HepG2 (cell line): ENCODE measurements around the gene XRCC3. TPM values are rescaled to one million over a fixed set of nuclear protein-coding genes. Genes with fewer than 3 reads are reported as not detected.

Experiments used
- ATAC-seq: fragments of 200-7000 bp; cut with Tn5 transposase; 3 replicates; pipeline ENCODE4 v1.9.1; 2020; ENCODE audit warnings: mild to moderate bottlenecking, moderate library complexity
- BruUV-seq: library from RNA; stranded (reverse); fragments of 400-500 nt; replicated peaks from 2 replicates; lab custom pipeline; 2021; lab: Mats Ljungman, UMichigan
- CTCF ChIA-PET: fragments of 300-600 bp; formaldehyde crosslinking; extraction: SDS; loops from one replicate; lab custom pipeline; 2021; ENCODE audit warnings: low total read pairs, inconsistent platforms, low intra/inter-chr PET ratio; lab: Yijun Ruan, JAX
- POLR2A ChIA-PET: fragments of 350-600 bp; sonication (Branson Sonifier 250); formaldehyde crosslinking; loops from one replicate; lab custom pipeline; 2020; ENCODE audit warnings: antibody characterized with exemption, inconsistent platforms; lab: Yijun Ruan, JAX
- DNase-seq: peaks from one replicate; pipeline ENCODE4 v3.0.0-alpha.2; 2015; ENCODE audit warnings: low spot score
- FAIRE-seq: peaks from 3 replicates; lab custom pipeline; 2011; peaks lifted over from hg19 to GRCh38; lab: Jason Lieb, UNC
- H2AFZ ChIP-seq: one replicate; pipeline ENCODE4 v1.6.1; 2011; ENCODE audit warnings: low read length, inconsistent platforms
- H3K27ac ChIP-seq: fragments of 300-600 bp; 3 replicates; pipeline ENCODE4 v1.8.0; 2011; ENCODE audit warnings: mixed run types, mild to moderate bottlenecking, mixed read lengths, low read length, inconsistent platforms; ENCODE audit not compliant: insufficient read depth; ENCODE audit errors: extremely low read length
- H3K27me3 ChIP-seq, 2 experiments: fragments of 200-600 bp in 1 of 2; 2 replicates in 1 of 2; 3 replicates in 1 of 2; pipeline versions ENCODE4 v1.6.0 to v1.8.0; 2011; ENCODE audit warnings: low read length in 2 of 2, mild to moderate bottlenecking in 2 of 2, moderate library complexity in 2 of 2, inconsistent platforms in 1 of 2; ENCODE audit not compliant: insufficient read depth in 2 of 2, control insufficient read depth in 1 of 2
- H3K36me3 ChIP-seq, 2 experiments: fragments of 200-600 bp in 1 of 2; replicated peaks in 1 of 2; 2 replicates in 1 of 2; 3 replicates in 1 of 2; pipeline versions ENCODE4 v1.5.1 to v1.8.0; 2011; ENCODE audit warnings: low read length in 2 of 2, inconsistent platforms in 1 of 2; ENCODE audit not compliant: insufficient read depth in 2 of 2, control insufficient read depth in 1 of 2
- H3K4me1 ChIP-seq: 2 replicates; pipeline ENCODE4 v1.5.1; 2012; ENCODE audit warnings: low read length, inconsistent platforms; ENCODE audit not compliant: insufficient read depth
- H3K4me2 ChIP-seq: 2 replicates; pipeline ENCODE4 v1.6.0; 2011; ENCODE audit warnings: low read depth, low read length, inconsistent platforms
- H3K4me3 ChIP-seq, 3 experiments: fragments of 200-600 bp in 1 of 3; sonication (generic), shearing (Covaris generic) in 1 of 3; replicated peaks in 1 of 3; 2 replicates each; pipeline ENCODE4 v1.5.1; 2011 to 2016; ENCODE audit warnings: low read length in 3 of 3, inconsistent platforms in 2 of 3, low read depth in 2 of 3, mild to moderate bottlenecking in 2 of 3, control low read depth in 1 of 3, mixed read lengths in 1 of 3; ENCODE audit not compliant: insufficient read depth in 1 of 3
- H3K79me2 ChIP-seq: one replicate; pipeline ENCODE4 v1.6.1; 2011; ENCODE audit warnings: low read length, inconsistent platforms; ENCODE audit not compliant: insufficient read depth
- H3K9ac ChIP-seq: 2 replicates; pipeline ENCODE4 v1.6.0; 2011; ENCODE audit warnings: mild to moderate bottlenecking, low read depth, low read length, inconsistent platforms; ENCODE audit not compliant: insufficient read depth
- H3K9me3 ChIP-seq: 2 replicates; pipeline ENCODE4 v1.5.1; 2012; ENCODE audit warnings: mild to moderate bottlenecking, low read length
- H4K20me1 ChIP-seq: 2 replicates; pipeline ENCODE4 v1.6.0; 2011; ENCODE audit warnings: inconsistent platforms, mild to moderate bottlenecking, low read length, moderate library complexity; ENCODE audit not compliant: insufficient read depth
- MAFK ChIP-seq, 2 experiments: IDR thresholded peaks in 1 of 2; conservative IDR thresholded peaks in 1 of 2; 2 replicates each; pipeline ENCODE4 v1.6.1; 2011; ENCODE audit warnings: improper control_type of control experiment in 2 of 2, low read length in 2 of 2
- MXD4 ChIP-seq: IDR thresholded peaks from 2 replicates; pipeline ENCODE4 v1.6.1; 2016; ENCODE audit warnings: mild to moderate bottlenecking, missing biosample characterization, missing genetic modification reagents
- NCOA1 ChIP-seq: sonication (generic); formaldehyde crosslinking; IDR thresholded peaks from 2 replicates; pipeline ENCODE4 v1.9.0; 2021; ENCODE audit warnings: missing genetic modification reagents
- SKI ChIP-seq: fragments of 450-650 bp; IDR thresholded peaks from one replicate; pipeline ENCODE4 v1.6.1; 2018; ENCODE audit warnings: mild to moderate bottlenecking; ENCODE audit not compliant: partially characterized antibody
- ZNF329 ChIP-seq: sonication (generic); formaldehyde crosslinking; IDR thresholded peaks from 2 replicates; pipeline ENCODE4 v1.9.0; 2021; ENCODE audit warnings: low read depth, mild to moderate bottlenecking, missing genetic modification reagents
- ZNF331 ChIP-seq: sonication (generic); formaldehyde crosslinking; IDR thresholded peaks from 2 replicates; pipeline ENCODE4 v1.4.0; 2020; ENCODE audit warnings: missing genetic modification reagents
- ZNF33B ChIP-seq: sonication (generic); formaldehyde crosslinking; IDR thresholded peaks from 2 replicates; pipeline ENCODE4 v1.5.1; 2020; ENCODE audit warnings: mild to moderate bottlenecking, missing genetic modification reagents
- ZNF451 ChIP-seq: sonication (generic); formaldehyde crosslinking; IDR thresholded peaks from 2 replicates; pipeline ENCODE4 v1.5.0; 2020; ENCODE audit warnings: mild to moderate bottlenecking, missing genetic modification reagents
- ZNF792 ChIP-seq: IDR thresholded peaks from 2 replicates; pipeline ENCODE4 v1.6.1; 2016
- WGBS: methylation state at CpG from one replicate; pipeline ENCODE4 v1.1.6; 2017; ENCODE audit warnings: low lambda C conversion rate; 5-methylcytosine and 5-hydroxymethylcytosine counted together
- in situ Hi-C: cut with HindIII; loops from 2 replicates; pipeline ENCODE4 v1.10.0; 2017; ENCODE audit warnings: low pct_unique_long_range_greater_than_20kb; ENCODE audit not compliant: extremely low pct_ligation_motif_present
- intact Hi-C: fragments of 100-400 bp; cut with micrococcal nuclease; formaldehyde crosslinking; loops from one replicate; pipeline ENCODE4 v1.10.0; 2022; ENCODE audit not compliant: unreplicated experiment
- polyA plus RNA-seq, 8 experiments: library from polyadenylated mRNA; depleted of rRNA in 3 of 8; stranded (reverse) in 7 of 8; unstranded in 1 of 8; fragments of >200 nt; fragmentation: Illumina TruSeq in 4 of 8; extraction: Trizol in 4 of 8; gene quantifications; 2 replicates each; pipeline versions ENCODE4 v1.2.1 to v1.2.3, GENCODE V29; 2011 to 2016; ENCODE audit warnings: low read depth in 4 of 8, missing spikeins in 1 of 8, mixed read lengths in 1 of 8; ENCODE audit not compliant: insufficient read depth in 1 of 8
- total RNA-seq, 5 experiments: library from RNA; depleted of rRNA; stranded (reverse); fragments of >200 nt; fragmentation: Illumina TruSeq; extraction: Trizol; gene quantifications; 2 replicates each; pipeline ENCODE4 v1.2.3, GENCODE V29; 2016; ENCODE audit warnings: low read depth in 1 of 5
- TF ChIP-seq, protein P1 (sequence below): sonication (generic); formaldehyde crosslinking; IDR thresholded peaks from 2 replicates; pipeline ENCODE4 v1.5.0; 2020; ENCODE audit warnings: missing genetic modification reagents
- TF ChIP-seq, protein P2 (sequence below): sonication (generic); formaldehyde crosslinking; IDR thresholded peaks from 2 replicates; pipeline ENCODE4 v1.8.0; 2022; ENCODE audit warnings: mild to moderate bottlenecking, missing genetic modification reagents, borderline replicate concordance

Gene XRCC3
- total and polyA plus RNA-seq, 2 of the 13 experiments (the other 11 are each of a cell fraction or from before 2014, with no cell fraction given): 5.4 to 25.8 TPM

DNA sequence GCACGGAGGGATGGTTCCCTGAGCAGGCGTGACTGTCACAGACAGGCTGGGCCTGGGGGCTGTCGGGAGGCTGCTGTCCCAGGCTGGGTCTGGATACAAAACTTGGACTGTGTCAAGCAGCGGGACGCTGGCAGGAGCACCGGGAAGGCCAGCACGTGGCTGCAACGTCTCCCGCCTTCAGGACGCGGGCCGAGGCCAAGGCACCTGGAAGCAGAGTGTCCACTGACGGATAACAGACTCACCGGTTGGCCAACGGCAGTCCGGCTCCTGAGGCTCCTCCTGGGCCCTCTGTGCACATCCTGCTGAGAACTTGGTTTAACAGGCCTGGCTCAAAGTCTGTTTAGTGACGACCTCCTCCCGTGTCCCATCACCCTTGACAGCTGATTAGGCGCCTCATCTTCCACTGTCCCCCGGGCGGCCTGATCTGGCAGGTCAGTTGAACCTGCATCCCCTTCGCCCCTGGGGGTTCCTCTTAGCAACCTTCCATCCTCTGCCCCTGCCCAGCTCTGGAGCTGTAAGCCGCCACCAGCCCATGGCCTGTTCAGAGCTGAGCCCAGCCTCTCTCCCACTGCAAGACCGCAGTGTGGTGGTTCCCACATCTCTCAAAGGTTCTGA lies 2.5 kb downstream of the XRCC3 start:
- TF ChIP-seq MAFK (conservative IDR thresholded peaks at IDR 0.05 in 1 of 2, IDR thresholded peaks at IDR 0.05 in 1 of 2; ENCODE audit: low read length in 2 of 2) (no peak), ZNF792 (no peak), NCOA1 (CRISPR knock-in tag) (no peak), SKI (no peak), ZNF329 (CRISPR knock-in tag) (no peak), ZNF451 (CRISPR knock-in tag) (no peak), ZNF33B (CRISPR knock-in tag) (no peak), MXD4 (CRISPR knock-in tag) (no peak), ZNF331 (CRISPR knock-in tag) (no peak)
- TF ChIP-seq, protein P1, sequence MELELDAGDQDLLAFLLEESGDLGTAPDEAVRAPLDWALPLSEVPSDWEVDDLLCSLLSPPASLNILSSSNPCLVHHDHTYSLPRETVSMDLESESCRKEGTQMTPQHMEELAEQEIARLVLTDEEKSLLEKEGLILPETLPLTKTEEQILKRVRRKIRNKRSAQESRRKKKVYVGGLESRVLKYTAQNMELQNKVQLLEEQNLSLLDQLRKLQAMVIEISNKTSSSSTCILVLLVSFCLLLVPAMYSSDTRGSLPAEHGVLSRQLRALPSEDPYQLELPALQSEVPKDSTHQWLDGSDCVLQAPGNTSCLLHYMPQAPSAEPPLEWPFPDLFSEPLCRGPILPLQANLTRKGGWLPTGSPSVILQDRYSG (CRISPR knock-in tag): no peak
- TF ChIP-seq, protein P2, sequence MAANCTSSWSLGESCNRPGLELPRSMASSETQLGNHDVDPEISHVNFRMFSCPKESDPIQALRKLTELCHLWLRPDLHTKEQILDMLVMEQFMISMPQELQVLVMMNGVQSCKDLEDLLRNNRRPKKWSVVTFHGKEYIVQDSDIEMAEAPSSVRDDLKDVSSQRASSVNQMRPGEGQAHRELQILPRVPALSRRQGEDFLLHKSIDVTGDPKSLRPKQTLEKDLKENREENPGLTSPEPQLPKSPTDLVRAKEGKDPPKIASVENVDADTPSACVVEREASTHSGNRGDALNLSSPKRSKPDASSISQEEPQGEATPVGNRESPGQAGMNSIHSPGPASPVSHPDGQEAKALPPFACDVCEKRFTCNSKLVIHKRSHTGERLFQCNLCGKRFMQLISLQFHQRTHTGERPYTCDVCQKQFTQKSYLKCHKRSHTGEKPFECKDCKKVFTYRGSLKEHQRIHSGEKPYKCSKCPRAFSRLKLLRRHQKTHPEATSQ (CRISPR knock-in tag): no peak
- DNase-seq (no peak), ATAC-seq (no peak), FAIRE-seq (no peak)
- BruUV-seq: no TSS peak
- Histone ChIP-seq H3K4me1 (peaks cover 28% of the 10 kb centered on the region), H3K9me3 (no peaks in the 10 kb centered on the region), H3K4me2 (no peak overlapping the region), H4K20me1 (no peaks in the 10 kb centered on the region; the same call in 1 of the 2 replicates), H3K4me3 (no peak overlapping the region), H3K9ac (no peak overlapping the region), H2AFZ (no peak overlapping the region), H3K27ac (peak overlapping the region; percentile 17), H3K36me3 (peaks cover 4 to 18% of the 10 kb centered on the region in 2 experiments; a peak in 3 of 5 replicates), H3K79me2 (peaks cover 22% of the 10 kb centered on the region), H3K27me3 (no peaks in the 10 kb centered on the region; a peak in 1 of 5 replicates)
- WGBS: 94% methylated on average over 17 of the region's 24 CpGs
- intact Hi-C loops (no loop called here), in situ Hi-C loops (no loop called here)
- POLR2A ChIA-PET: no interaction called here
- CTCF ChIA-PET: no interaction called here
